ENCODE measurements around the gene COL4A6. TPM values are rescaled to one million over a fixed set of nuclear protein-coding genes. Genes with fewer than 3 reads are reported as not detected.
A peak's percentile ranks its signal among the peaks of the same experiment; 100 is the strongest.

Gene COL4A6
- total RNA-seq, 1 experiment from 2014 or later = 1.5 TPM

- DNase-seq (ENCODE audit: low read depth) = peak; percentile 72
Observed at GRCh38 chrX:108270739-108271396, 167.4 kb downstream of the COL4A6 start.

GRCh38 chrX:108270280-108270679 lies 167.9 kb downstream of the COL4A6 start:
- peak; percentile 6 for DNase-seq (ENCODE audit: low read depth)

DNA sequence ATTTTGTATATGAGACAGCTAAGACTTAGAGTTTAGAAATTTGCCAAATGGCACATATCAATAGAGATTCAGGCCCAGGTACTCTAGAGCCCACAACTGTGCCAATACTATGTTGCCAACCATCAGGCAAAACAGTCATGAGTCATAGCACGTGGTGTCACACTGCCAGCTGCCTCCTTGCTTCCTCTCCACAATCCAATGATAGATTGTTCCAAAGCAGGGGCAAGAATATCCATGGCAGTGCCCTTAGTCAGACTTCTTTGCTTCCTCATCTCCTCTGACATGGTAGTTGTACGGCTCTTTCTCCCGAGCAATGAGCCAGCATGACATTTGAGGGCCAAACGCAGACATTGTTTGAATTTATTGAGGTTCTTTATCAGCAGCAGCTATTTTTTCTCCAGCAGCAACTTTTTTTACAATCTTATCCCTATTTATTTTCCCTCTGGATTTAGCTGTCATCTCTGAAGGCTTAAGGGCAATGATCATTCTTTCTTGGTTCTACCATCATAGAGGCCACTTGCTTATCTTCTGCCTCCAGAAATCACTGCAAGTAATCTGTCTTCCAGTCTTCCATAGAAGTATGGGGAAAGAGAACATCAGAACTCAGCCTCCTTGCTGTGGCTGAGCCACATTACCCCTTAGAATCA lies 169.7 kb downstream of the COL4A6 start:
- DNase-seq (ENCODE audit: low read depth) = peak; percentile 45

- no peak for DNase-seq (ENCODE audit: low read depth)
Observed at GRCh38 chrX:108267557-108267956, 170.7 kb downstream of the COL4A6 start.

- DNase-seq (ENCODE audit: low read depth) = no peak
Observed at GRCh38 chrX:108264376-108264775, 173.8 kb downstream of the COL4A6 start.

DNA sequence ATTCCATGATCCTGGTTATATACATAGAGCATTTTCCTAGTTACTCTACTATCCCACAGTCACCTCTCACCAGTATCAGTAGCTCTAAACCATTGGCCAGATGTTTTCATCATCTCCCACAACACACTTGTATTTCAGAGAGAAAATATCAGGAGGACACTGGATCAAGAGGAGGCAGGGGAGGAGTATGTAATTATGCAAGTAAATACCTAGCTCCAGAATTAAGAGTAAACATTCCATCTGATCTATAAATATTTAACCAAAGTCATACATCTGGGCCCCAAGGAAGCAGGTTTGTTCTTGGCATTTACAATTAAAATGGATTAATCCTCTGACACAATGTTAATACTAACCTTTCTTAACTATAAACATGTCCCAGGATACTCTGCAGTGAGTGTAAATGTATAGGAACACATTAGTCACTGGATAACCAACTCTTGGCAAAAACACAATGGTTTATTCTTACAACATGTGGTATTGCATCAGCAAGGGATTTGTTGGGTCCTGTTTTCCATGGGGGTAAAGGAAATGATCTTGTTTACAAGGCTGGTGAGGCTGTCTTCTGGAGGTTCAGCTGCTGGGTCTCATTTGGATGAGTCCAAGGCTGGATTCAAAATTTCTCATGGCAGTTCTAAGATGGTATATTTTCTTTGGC lies 176.5 kb downstream of the COL4A6 start:
- DNase-seq (ENCODE audit: low read depth) = no peak

GRCh38 chrX:108257556-108257955 lies 180.7 kb downstream of the COL4A6 start:
- DNase-seq (ENCODE audit: low read depth) = no peak

- DNase-seq (ENCODE audit: low read depth) = no peak
Observed at GRCh38 chrX:108254636-108255035, 183.6 kb downstream of the COL4A6 start.

- no peak for DNase-seq (ENCODE audit: low read depth)
Observed at GRCh38 chrX:108250654-108251579, 187.3 kb downstream of the COL4A6 start.

GRCh38 chrX:108246304-108246954 lies 191.8 kb downstream of the COL4A6 start:
- no peak for DNase-seq (ENCODE audit: low read depth)

DNA sequence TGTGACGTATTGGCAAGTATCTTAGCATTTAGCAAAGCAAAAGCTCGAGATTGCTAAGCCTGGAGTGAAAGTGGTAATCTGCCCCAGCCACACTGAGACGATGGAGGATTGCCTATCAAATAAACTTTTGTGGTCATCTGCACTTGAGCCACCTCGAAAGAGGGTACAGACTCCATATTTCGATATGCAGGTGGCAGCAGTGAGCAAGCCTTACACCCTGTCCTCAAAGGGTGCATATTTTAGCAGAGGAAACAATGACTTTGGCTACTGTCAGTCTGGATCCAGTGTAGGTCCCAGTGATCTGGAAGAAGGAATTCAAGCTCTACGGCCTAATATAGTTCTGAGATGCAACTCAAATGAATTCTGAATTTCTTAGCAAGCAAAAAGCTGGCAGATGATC lies 192.8 kb downstream of the COL4A6 start:
- no peak for DNase-seq (ENCODE audit: low read depth)

DNA sequence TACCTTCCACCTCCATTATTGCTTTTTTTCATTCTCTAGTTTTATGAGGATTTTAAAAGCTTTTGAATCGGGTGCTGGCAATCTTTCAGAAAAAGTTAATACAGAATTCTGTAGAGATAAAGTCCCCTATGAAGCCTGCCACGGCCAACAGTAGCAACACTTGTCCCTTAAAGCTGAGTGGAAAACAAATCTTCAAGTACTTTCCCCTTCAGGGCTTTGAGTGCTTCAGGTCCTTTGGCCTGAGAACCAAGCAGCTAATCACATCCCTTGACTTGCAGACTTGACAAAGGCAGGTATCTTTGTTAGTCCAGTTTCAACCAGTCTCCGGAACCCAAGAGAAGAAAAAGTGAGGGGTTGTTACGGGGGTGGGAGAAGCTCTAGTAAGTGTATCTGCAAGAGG lies 202.2 kb downstream of the COL4A6 start:
- DNase-seq (ENCODE audit: low read depth) = no peak

- no peak for DNase-seq (ENCODE audit: low read depth)
Observed at GRCh38 chrX:108230574-108230973, 207.6 kb downstream of the COL4A6 start.

DNA sequence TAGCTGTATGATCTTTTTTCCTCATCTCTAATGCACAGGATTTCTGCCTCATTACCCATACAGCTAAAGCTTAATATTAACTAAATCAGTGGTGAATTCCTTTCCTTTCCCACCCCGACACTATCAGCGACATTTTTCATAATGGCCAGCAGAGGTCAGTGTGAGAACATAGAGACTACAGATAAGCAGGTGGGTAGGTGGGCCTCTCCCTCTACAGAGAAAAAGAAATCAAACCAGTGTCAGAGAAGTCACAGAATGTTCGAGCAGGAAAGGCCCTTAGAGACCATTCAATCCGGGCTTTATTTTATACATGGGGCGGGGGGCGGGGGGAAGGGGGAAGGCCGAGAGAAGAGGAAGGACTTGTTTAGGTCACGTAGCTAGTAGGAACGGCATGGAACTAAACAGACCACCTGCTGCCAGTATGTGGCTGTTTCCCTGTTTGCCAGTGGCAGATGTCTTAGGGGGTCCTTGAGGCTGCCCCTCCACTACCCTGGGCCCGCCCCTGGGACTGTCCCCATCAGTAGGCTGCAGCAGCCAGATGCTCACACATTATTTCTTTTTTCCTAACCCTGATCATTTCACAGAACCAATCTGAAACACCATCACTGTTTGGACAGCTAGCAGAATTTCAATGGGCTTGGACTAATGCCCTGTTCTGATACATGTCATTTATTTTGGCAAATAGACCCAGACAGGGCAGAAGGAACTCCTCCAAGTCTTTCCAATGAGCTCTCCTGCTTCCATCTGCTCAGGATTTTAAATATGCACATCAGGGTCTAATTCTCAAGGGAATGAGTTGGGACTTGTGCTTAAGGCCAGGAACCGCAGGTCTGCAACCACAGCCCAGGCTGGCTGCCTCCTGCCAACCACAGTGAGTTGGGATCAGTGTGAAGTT lies 213.2 kb downstream of the COL4A6 start:
- peak; percentile 33 for DNase-seq (ENCODE audit: low read depth)

GRCh38 chrX:108224218-108224617 lies 214.0 kb downstream of the COL4A6 start:
- DNase-seq (ENCODE audit: low read depth) = no peak

GRCh38 chrX:108223585-108223984 lies 214.6 kb downstream of the COL4A6 start:
- no peak for DNase-seq (ENCODE audit: low read depth)

DNA sequence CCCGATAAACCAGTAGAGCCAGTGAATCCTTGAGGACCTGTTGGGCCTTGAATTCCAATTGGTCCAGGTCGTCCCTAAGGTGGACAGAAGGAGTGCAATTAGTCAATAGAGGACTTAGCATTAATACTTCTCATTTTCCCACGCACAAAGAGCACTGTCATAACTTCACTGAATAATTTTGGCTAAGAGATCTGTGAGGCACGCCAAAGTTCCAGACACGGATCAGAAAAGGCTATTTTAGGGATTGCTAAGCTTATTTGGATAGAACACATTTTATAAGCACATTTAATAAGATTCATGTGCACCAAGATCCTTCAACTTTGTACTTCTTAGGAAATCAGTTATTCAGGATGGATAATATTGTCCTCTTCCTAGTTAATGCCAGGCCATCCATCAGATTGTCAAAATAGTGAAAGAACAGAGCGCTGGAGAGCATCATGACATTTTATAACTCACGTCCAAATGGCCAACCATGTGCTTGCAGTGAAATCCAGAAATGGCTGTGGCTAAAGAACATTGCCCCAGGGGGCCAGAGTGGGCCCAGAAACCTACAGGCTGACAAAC lies 216.8 kb downstream of the COL4A6 start:
- DNase-seq (ENCODE audit: low read depth) = no peak

- no peak for DNase-seq (ENCODE audit: low read depth)
Observed at GRCh38 chrX:108219949-108220601, 218.1 kb downstream of the COL4A6 start.

- no peak for DNase-seq (ENCODE audit: low read depth)
Observed at GRCh38 chrX:108217876-108218275, 220.3 kb downstream of the COL4A6 start.
